Pancreas (tissue), 10 donors: ENCODE data around the gene FAM124A. TPM values are rescaled to one million over a fixed set of nuclear protein-coding genes. Genes with fewer than 3 reads are reported as not detected.

Source experiments
- ATAC-seq, 4 donors: fragments of 200-7000 bp; cut with Tn5 transposase; one replicate each; pipeline versions ENCODE4 v1.8.0 to v1.9.1; 2020; ENCODE audit warnings: mild to moderate bottlenecking in 4 of 4, moderate library complexity in 4 of 4
- DNase-seq, 6 donors: peaks; one replicate each; pipeline ENCODE4 v3.0.0-alpha.2; 2020
- FAIRE-seq: peaks from 2 replicates; lab custom pipeline; 2012; peaks lifted over from hg19 to GRCh38; lab: Jason Lieb, UNC
- H3K27ac ChIP-seq, 4 donors: fragments of 200-600 bp; sonication (generic); 1 replicate in 3 of 4; 2 replicates in 1 of 4; pipeline versions ENCODE4 v1.5.0 to v1.8.0; 2020
- H3K27me3 ChIP-seq, 4 donors: fragments of 200-600 bp; one replicate each; pipeline ENCODE4 v1.8.0; 2021
- H3K36me3 ChIP-seq, 3 donors: fragments of 200-600 bp; sonication (generic) in 1 of 3; one replicate each; pipeline versions ENCODE4 v1.5.0 to v1.8.0; 2020 to 2021
- H3K4me1 ChIP-seq, 3 donors: fragments of 200-600 bp; one replicate each; pipeline ENCODE4 v1.8.0; 2021
- H3K4me3 ChIP-seq, 4 donors: fragments of 200-600 bp; sonication (generic) in 2 of 4; one replicate each; pipeline versions ENCODE4 v1.5.0 to v1.8.0; 2020 to 2021
- H3K9me3 ChIP-seq, 4 donors: fragments of 200-600 bp; one replicate each; pipeline ENCODE4 v1.8.0; 2021
- WGBS, 2 donors: extraction: QIAGEN DNeasy Blood & Tissue Kit; methylation state at CpG; one replicate each; pipeline ENCODE4 v1.1.7; 2013; 5-methylcytosine and 5-hydroxymethylcytosine counted together
- intact Hi-C, 3 donors: fragments of 100-400 bp; cut with DNase I; formaldehyde crosslinking; loops; one replicate each; pipeline versions ENCODE4 v1.11.1 to v1.14.2; 2022
- polyA plus RNA-seq, 2 donors: library from polyadenylated mRNA; stranded (reverse); fragments of 200-250 nt; gene quantifications; one replicate each; pipeline ENCODE4 v1.2.3, GENCODE V29; 2013
- total RNA-seq, 6 donors: library from RNA; stranded (reverse); fragmentation: NEBNext Ultra II Directional in 4 of 6; extraction: Animal tissue kit (Norgen Biotek cat#: 25700) in 4 of 6; gene quantifications; one replicate each; pipeline versions ENCODE4 v1.2.1 to v1.2.4, GENCODE V29; 2021 to 2023
- TF ChIP-seq, protein P1 (sequence below), 4 donors: fragments of 200-600 bp; sonication (generic) in 3 of 4; IDR thresholded peaks; one replicate each; pipeline versions ENCODE4 v1.5.0 to v1.8.0; 2021; ENCODE audit warnings: antibody characterized with exemption in 4 of 4
- donor health status: healthy with polysubstance abuse.
- donor health status: DM: no; HTN: no; CAD: no; lungs with moderate emphysema.
- donor health status: DM: no; HTN: no; CAD: no.
- donor health status: control.
- donor health status: control.
- donor health status: Bipolar disorder and iron deficiency.
- donor health status: DM: yes; HTN: yes; CAD: no.
- donor health status: DM: no; HTN: no; CAD: no.
- donor health status: DM: no; HTN: no; CAD: no.
- donor health status: DM: yes; HTN: yes; CAD: no.

FAM124A gene
- total and polyA plus RNA-seq, 8 donors: 0.47 to 1.6 (median 0.77) TPM

DNA sequence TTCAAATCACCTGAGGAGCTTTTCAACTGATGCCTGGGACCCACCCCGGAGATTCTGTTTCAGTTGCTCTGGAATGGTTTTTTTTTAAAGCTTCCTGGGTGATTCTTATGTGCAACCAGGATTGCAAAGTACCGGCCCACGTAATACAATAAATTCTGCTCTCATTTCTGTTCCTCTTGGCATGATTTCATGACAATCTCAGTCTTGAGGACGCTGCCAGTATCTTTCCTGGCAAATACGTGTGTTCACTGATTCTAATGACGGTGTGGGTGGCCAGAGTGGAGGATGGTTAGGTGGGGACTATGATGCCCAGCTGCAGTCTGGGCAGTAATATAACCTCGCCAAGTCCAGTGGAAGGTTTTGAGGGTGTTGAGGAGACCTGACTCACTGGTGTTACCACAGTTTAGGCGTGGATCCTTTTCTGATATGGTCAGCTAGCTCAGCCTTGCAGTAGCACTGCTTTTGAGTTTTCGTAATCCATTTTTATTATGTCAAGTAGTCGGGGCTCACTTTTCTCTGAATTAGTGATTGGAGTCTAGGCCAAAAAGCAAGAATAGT lies 49.4 kb downstream of the FAM124A start:
- intact Hi-C loops: no loop called here
- Histone ChIP-seq H3K27me3 (no peaks in the 10 kb centered on the region), H3K36me3 (no peaks in the 10 kb centered on the region), H3K27ac (no peak overlapping the region), H3K4me3 (no peak overlapping the region), H3K9me3 (no peaks in the 10 kb centered on the region), H3K4me1 (peaks cover 0 to 3% (median 0%) of the 10 kb centered on the region in 3 donors)
- TF ChIP-seq, protein P1, sequence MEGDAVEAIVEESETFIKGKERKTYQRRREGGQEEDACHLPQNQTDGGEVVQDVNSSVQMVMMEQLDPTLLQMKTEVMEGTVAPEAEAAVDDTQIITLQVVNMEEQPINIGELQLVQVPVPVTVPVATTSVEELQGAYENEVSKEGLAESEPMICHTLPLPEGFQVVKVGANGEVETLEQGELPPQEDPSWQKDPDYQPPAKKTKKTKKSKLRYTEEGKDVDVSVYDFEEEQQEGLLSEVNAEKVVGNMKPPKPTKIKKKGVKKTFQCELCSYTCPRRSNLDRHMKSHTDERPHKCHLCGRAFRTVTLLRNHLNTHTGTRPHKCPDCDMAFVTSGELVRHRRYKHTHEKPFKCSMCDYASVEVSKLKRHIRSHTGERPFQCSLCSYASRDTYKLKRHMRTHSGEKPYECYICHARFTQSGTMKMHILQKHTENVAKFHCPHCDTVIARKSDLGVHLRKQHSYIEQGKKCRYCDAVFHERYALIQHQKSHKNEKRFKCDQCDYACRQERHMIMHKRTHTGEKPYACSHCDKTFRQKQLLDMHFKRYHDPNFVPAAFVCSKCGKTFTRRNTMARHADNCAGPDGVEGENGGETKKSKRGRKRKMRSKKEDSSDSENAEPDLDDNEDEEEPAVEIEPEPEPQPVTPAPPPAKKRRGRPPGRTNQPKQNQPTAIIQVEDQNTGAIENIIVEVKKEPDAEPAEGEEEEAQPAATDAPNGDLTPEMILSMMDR (IDR thresholded peaks at IDR 0.05): no peak
- FAIRE-seq: no peak
- DNase-seq: no peak
- no peak for ATAC-seq
- 88 to 94% methylated on average over 10 of the region's 10 CpGs for WGBS, 2 donors

DNA sequence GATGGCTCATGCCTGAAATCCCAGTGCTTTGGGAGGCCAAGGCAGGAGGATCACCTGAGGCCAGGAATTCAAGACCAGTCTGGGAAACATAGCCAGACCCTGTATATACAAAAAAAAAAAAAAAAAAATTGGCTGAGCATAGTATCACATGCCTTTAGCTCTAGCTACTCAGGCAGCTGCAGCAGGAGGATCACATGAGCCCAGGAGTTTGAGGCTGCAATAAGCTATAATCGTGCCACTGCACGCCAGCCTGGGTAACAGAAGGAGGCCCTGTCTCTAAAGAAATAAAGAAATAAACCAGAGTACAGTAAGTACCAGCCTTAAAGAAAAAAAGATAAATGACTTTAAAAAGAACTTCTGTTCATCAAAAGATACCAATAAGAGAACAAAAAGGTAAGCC lies 52.9 kb downstream of the FAM124A start:
- FAIRE-seq (no peak), ATAC-seq (no peak)
- intact Hi-C loops: no loop called here

DNA sequence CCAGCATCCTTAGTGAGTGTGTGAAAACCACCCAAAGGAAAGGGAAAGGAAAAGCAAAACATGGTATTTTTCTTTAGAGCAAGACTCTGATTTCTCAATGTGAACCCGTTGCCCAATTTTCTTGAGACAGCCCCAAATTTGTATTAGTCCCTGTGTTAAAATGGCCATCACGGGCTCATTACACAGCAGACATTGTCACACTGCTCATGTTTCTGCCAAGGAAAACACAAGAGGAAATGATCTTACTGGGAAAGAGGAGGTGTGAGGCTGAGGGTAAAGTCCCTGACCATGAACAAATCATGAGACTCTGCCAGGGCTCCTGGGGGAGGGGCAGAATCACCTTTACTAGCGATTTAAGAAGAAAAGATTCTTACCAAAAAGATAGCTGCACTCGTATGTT lies 54.4 kb downstream of the FAM124A start:
- FAIRE-seq: no peak

More for the DNA sequence above, 52.9 kb downstream of the FAM124A start:
- Histone ChIP-seq H3K4me1 (peaks cover 0 to 7% (median 3%) of the 10 kb centered on the region in 3 donors), H3K27me3 (no peaks in the 10 kb centered on the region), H3K27ac (no peak overlapping the region), H3K4me3 (no peak overlapping the region), H3K36me3 (no peaks in the 10 kb centered on the region), H3K9me3 (no peaks in the 10 kb centered on the region)
- no peak for DNase-seq
- 93 to 98% methylated on average over 2 of the region's 2 CpGs for WGBS, 2 donors
- TF ChIP-seq, protein P1 (IDR thresholded peaks at IDR 0.05): no peak

GRCh38 chr13:51277928-51278327 lies 55.7 kb downstream of the FAM124A start:
- Histone ChIP-seq H3K9me3 (no peaks in the 10 kb centered on the region), H3K27me3 (no peaks in the 10 kb centered on the region), H3K4me3 (no peak overlapping the region), H3K36me3 (no peaks in the 10 kb centered on the region), H3K4me1 (peaks cover 8 to 15% (median 10%) of the 10 kb centered on the region in 3 donors), H3K27ac (no peak overlapping the region)
- intact Hi-C loops: no loop called here
- no peak for ATAC-seq
- TF ChIP-seq, protein P1 (IDR thresholded peaks at IDR 0.05): no peak
- no peak for DNase-seq
- WGBS, 2 donors: 87 to 89% methylated on average over 4 of the region's 4 CpGs
- FAIRE-seq: no peak

More for the DNA sequence above, 54.4 kb downstream of the FAM124A start:
- DNase-seq (peak in 3 of 6 donors; percentile 41 to 54 (median 46)), ATAC-seq (peak; percentile 83 to 95 (median 90))
- Histone ChIP-seq H3K4me3 (no peak overlapping the region), H3K4me1 (peaks cover under 1 to 7% (median 3%) of the 10 kb centered on the region in 3 donors), H3K27ac (no peak overlapping the region), H3K9me3 (no peaks in the 10 kb centered on the region), H3K27me3 (no peaks in the 10 kb centered on the region), H3K36me3 (no peaks in the 10 kb centered on the region)
- intact Hi-C loops: no loop called here
- TF ChIP-seq, protein P1 (IDR thresholded peaks at IDR 0.05): no peak
- 40 to 43% methylated on average over 4 of the region's 4 CpGs for WGBS, 2 donors

- DNase-seq (no peak), FAIRE-seq (no peak), ATAC-seq (no peak)
- TF ChIP-seq, protein P1 (IDR thresholded peaks at IDR 0.05): no peak
- H3K4me3 ChIP-seq: no peak overlapping the region
- H3K27me3 ChIP-seq: no peaks in the 10 kb centered on the region
- no peaks in the 10 kb centered on the region for H3K9me3 ChIP-seq
- intact Hi-C loops: no loop called here
- no peak overlapping the region for H3K27ac ChIP-seq
- H3K36me3 ChIP-seq: no peaks in the 10 kb centered on the region
- H3K4me1 ChIP-seq: peaks cover 8 to 15% (median 10%) of the 10 kb centered on the region in 3 donors
- WGBS, 2 donors: 75 to 79% methylated on average over 9 of the region's 9 CpGs
Measured at GRCh38 chr13:51278426-51279130, 56.4 kb downstream of the FAM124A start.
